Suppressor macrophage (primary cell): Measurements from ENCODE around the gene GPATCH2L.

Experiments
- DNase-seq, 4 experiments: peaks; one replicate each; pipeline ENCODE4 v3.0.0-alpha.2; 2020 to 2022

GPATCH2L gene

DNA sequence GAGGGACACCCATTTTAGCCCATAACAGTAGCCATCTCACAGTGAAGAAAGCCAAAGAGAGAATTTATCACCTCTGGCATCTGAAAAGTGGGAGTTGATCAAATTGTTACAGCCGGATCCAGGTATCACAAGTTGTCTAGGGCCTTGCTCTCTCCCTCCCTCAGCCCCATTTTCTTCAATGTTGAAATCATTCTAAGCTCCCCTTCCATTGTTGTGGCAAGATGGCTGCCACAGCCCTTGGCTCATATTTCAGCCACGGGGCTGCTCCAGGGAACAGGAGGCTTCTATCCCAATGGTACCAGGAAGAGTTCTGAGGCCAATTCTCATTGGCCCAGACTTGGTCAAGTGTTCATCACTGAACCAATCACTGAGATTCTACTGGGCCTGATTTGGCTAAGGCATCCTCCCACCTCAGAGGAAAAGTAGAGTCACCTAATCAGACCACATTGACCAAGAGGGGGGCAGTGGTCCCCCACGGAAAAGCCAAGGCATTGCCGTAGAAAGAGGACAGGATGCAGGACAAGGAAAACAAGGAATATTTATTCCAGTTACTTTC lies 106.2 kb downstream of the GPATCH2L start:
- no peak for DNase-seq

DNA sequence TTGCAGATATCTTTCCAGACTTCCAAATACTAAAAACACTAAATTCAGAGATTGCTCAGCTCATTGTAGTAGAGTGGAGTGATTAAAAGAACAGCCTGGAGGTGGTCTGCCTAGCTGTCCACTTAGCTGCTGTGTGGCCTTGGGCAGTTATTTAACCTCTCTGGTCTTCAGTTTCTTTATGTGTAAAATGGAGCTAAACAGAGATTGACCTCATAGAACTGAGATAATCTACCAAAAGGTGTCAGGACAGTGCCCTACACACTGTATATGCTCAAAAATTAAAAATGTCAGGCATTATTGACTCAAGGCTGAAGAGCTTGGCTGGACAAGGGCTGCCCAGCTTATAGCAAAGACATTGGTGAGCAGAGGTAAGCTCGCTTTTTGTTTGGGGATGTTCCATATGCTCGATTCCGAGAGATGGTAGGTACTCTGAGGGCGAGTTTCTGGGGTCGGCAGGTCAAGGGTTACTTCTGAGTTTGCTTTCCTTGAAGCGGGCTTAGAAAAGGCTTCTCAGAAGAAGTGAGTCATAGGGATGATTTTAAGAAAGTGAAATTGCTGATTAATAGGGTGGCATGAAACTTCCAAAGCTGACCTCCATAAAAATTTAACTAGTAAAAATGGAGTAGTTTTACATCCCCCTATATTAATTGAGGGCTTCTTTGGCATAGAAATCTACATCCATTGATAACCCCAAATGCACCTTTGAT lies 107.5 kb downstream of the GPATCH2L start:
- DNase-seq = no peak

DNA sequence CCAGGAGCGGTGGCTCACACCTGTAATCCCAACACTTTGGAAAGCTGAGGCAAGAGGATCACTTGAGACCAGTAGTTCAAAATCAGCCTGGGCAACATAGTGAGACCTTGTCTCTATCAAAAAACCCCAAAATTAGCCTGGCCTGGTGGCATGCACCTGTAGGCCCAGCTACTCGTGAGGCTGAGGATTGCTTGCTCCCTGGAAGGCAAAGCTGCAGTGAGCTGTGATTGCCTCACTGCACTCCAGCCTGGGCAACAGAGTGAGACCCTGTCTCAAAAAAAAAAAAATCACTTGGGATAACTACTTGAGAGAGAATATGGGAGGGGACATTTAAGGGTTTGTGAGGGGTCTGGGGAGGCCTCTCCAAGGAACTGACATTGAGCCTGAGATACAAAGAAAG lies 109.0 kb downstream of the GPATCH2L start:
- DNase-seq = no peak

DNA sequence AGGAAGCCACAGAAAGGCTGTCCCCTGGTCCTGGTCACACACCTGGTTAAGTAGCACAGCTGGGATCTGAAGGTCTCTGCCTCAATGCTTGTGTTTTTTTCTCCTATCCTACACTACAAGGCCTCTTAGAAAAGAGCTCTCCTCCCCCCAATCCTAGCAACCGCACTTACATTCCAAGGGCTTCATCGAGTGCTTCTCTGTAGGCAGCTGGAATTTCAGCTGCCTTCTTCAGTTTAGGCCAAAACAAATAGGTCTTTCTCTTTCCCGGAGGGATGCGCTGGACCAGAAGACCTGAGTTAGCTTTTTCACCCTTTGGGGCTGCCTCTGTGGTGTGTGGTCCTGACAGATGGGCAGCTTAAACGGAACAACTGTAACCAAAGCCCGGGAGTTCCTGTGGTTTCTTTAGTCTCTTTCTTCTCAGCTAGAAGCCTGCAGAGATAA lies 109.7 kb downstream of the GPATCH2L start:
- no peak for DNase-seq

DNA sequence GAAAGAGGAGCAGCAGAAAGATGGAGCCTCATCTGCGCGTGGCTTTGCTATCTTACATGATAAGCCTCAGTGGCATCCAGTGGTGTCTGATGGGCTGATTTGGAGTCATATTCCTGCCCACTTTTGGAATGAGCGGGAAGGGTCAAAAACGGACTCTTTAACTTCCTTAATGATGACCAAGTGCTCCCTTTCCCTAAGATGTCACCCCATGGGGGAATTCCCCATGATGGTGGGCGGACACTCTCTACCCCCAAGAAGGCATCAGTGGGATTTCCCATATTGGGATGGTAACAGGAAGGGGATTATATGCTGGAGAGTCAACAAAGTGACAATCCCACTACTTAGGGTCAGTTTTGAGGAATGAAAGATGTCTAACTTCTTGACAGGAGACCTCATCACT lies 110.9 kb downstream of the GPATCH2L start:
- DNase-seq = no peak
